ENCODE data around the gene CACNA1G. TPM values are rescaled to one million over a fixed set of nuclear protein-coding genes. Genes with fewer than 3 reads are reported as not detected.

The CACNA1G gene
- total RNA-seq, 1 experiment from 2014 or later, result 6.7 TPM

- Mint-ChIP-seq H3K36me3 (no peaks in the 10 kb centered on the region), H3K4me3 (no peak overlapping the region), H3K27me3 (ENCODE audit: low read depth) (no peaks in the 10 kb centered on the region), H3K9me3 (no peaks in the 10 kb centered on the region), H3K4me1 (peaks cover 20% of the 10 kb centered on the region), H3K27ac (peak overlapping the region; percentile 15; the same call in 1 of the 2 replicates)
- no peak for ATAC-seq
- ChIA-PET CTCF (interaction anchor here (1.3 to 5.0 kb wide), 3 partner anchors 35 to 40 kb away, joined by 3 to 26 read pairs (median 9); no protein-coding TSS in a partner anchor), POLR2A (no interaction called here)
- DNase-seq (ENCODE audit: low spot score), result no peak
- TF ChIP-seq ZNF671 (CRISPR knock-in tag; IDR thresholded peaks at IDR 0.05), result no peak
- no peak for TF ChIP-seq SMAD3 (CRISPR knock-in tag; IDR thresholded peaks at IDR 0.05; ENCODE audit: borderline replicate concordance)
- TF ChIP-seq USF1 (CRISPR knock-in tag; IDR thresholded peaks at IDR 0.05), result no peak
- TF ChIP-seq NR1H2 (CRISPR knock-in tag; IDR thresholded peaks at IDR 0.05), result no peak
These were observed 25.4 kb downstream of the CACNA1G start for GRCh38 chr17:50585891-50586290.

GRCh38 chr17:50586421-50587247 lies 26.1 kb downstream of the CACNA1G start:
- Mint-ChIP-seq H3K27me3 (ENCODE audit: low read depth) (no peaks in the 10 kb centered on the region), H3K9me3 (no peaks in the 10 kb centered on the region), H3K27ac (peak overlapping the region; percentile 15; the same call in 1 of the 2 replicates), H3K36me3 (no peaks in the 10 kb centered on the region), H3K4me3 (no peak overlapping the region), H3K4me1 (peaks cover 18% of the 10 kb centered on the region)
- no peak for TF ChIP-seq CREB1 (CRISPR knock-in tag; IDR thresholded peaks at IDR 0.05)
- TF ChIP-seq ZNF121 (CRISPR knock-in tag; IDR thresholded peaks at IDR 0.05), result no peak
- TF ChIP-seq MAX (CRISPR knock-in tag; IDR thresholded peaks at IDR 0.05), result no peak
- TF ChIP-seq CREM (CRISPR knock-in tag; IDR thresholded peaks at IDR 0.05), result no peak
- TF ChIP-seq IRF2 (CRISPR knock-in tag; IDR thresholded peaks at IDR 0.05; ENCODE audit: borderline replicate concordance, low read depth), result no peak
- TF ChIP-seq NFE2L1 (CRISPR knock-in tag; IDR thresholded peaks at IDR 0.05), result no peak
- ATAC-seq (peak; percentile 35), DNase-seq (ENCODE audit: low spot score) (no peak)
- ChIA-PET CTCF (interaction anchor here (0.7 to 5.0 kb wide), 4 partner anchors 11 to 107 kb away, joined by 3 to 26 read pairs (median 6); no protein-coding TSS in a partner anchor), POLR2A (no interaction called here)

GRCh38 chr17:50587571-50587970 lies 27.1 kb downstream of the CACNA1G start:
- ATAC-seq (no peak), DNase-seq (ENCODE audit: low spot score) (no peak)
- H3K27me3 Mint-ChIP-seq (ENCODE audit: low read depth), result no peaks in the 10 kb centered on the region
- no peaks in the 10 kb centered on the region for H3K36me3 Mint-ChIP-seq
- peaks cover 20% of the 10 kb centered on the region for H3K4me1 Mint-ChIP-seq
- POLR2A ChIA-PET, result no interaction called here
- 0 out of 2 replicates have a peak overlapping the region, but pooled peaks have one; percentile 45 for H3K27ac Mint-ChIP-seq
- H3K4me3 Mint-ChIP-seq, result no peak overlapping the region
- CTCF ChIA-PET, result interaction anchor here (0.7 to 3.1 kb wide), 3 partner anchors 10 to 38 kb away, joined by 3 to 11 read pairs (median 9); no protein-coding TSS in a partner anchor
- no peaks in the 10 kb centered on the region for H3K9me3 Mint-ChIP-seq
- TF ChIP-seq PRDM15 (CRISPR knock-in tag; IDR thresholded peaks at IDR 0.05), result no peak
- TF ChIP-seq ERG (CRISPR knock-in tag; IDR thresholded peaks at IDR 0.05), result no peak
- no peak for TF ChIP-seq CTCF (IDR thresholded peaks at IDR 0.05)
- TF ChIP-seq E2F1 (CRISPR knock-in tag; IDR thresholded peaks at IDR 0.05), result no peak
- TF ChIP-seq CDX4 (CRISPR knock-in tag; IDR thresholded peaks at IDR 0.05; ENCODE audit: borderline replicate concordance), result no peak
- TF ChIP-seq ZNF138 (CRISPR knock-in tag; conservative IDR thresholded peaks at IDR 0.05), result no peak
- TF ChIP-seq SMAD3 (CRISPR knock-in tag; IDR thresholded peaks at IDR 0.05; ENCODE audit: borderline replicate concordance), result no peak
- TF ChIP-seq ETV6 (CRISPR knock-in tag; IDR thresholded peaks at IDR 0.05), result no peak
- no peak for TF ChIP-seq MYBL2 (CRISPR knock-in tag; IDR thresholded peaks at IDR 0.05)
- TF ChIP-seq TCF7 (CRISPR knock-in tag; IDR thresholded peaks at IDR 0.05; ENCODE audit: low read depth), result no peak
- TF ChIP-seq ZNF121 (CRISPR knock-in tag; IDR thresholded peaks at IDR 0.05), result no peak
- TF ChIP-seq ZMAT4 (CRISPR knock-in tag; IDR thresholded peaks at IDR 0.05), result no peak
